GM21737 (cell line): ENCODE results near the gene AXIN1.
"Not testable (repeated sequence)": the region's sequence is repeated elsewhere in the genome, so short reads cannot be mapped to it uniquely, and the experiment has no call there.

Experiments used
- ATAC-seq: cut with Tn5 transposase; IDR thresholded peaks from one replicate; pipeline ENCODE4 v1.9.1; 2021; ENCODE audit warnings: mild to moderate bottlenecking, moderate library complexity; ENCODE audit not compliant: unreplicated experiment

AXIN1 gene

GRCh38 chr16:381012-381788 lies 28.7 kb upstream of the AXIN1 start:
- peak; percentile 17 for ATAC-seq

- no peak for ATAC-seq
Measured at GRCh38 chr16:380762-381011, 28.2 kb upstream of the AXIN1 start.

- no peak for ATAC-seq
Measured at GRCh38 chr16:379961-380761, 27.6 kb upstream of the AXIN1 start.

GRCh38 chr16:379183-379960 lies 26.8 kb upstream of the AXIN1 start:
- ATAC-seq: no peak

GRCh38 chr16:378821-379182 lies 26.3 kb upstream of the AXIN1 start:
- ATAC-seq: no peak

- ATAC-seq: not testable (repeated sequence)
Measured at GRCh38 chr16:378113-378820, 25.7 kb upstream of the AXIN1 start.

GRCh38 chr16:377419-377951 lies 25.0 kb upstream of the AXIN1 start:
- ATAC-seq: no peak

- no peak for ATAC-seq
Measured at GRCh38 chr16:376817-377418, 24.4 kb upstream of the AXIN1 start.

GRCh38 chr16:375927-376816 lies 23.6 kb upstream of the AXIN1 start:
- ATAC-seq: no peak

- no peak for ATAC-seq
Measured at GRCh38 chr16:375212-375611, 22.7 kb upstream of the AXIN1 start.

GRCh38 chr16:374616-374926 lies 22.0 kb upstream of the AXIN1 start:
- ATAC-seq: no peak

- no peak for ATAC-seq
Measured at GRCh38 chr16:373848-374615, 21.5 kb upstream of the AXIN1 start.

- ATAC-seq: no peak
Measured at GRCh38 chr16:373020-373598, 20.6 kb upstream of the AXIN1 start.

- no peak for ATAC-seq
Measured at GRCh38 chr16:372302-372983, 19.9 kb upstream of the AXIN1 start.

- ATAC-seq: no peak
Measured at GRCh38 chr16:371515-372301, 19.2 kb upstream of the AXIN1 start.

GRCh38 chr16:370979-371514 lies 18.5 kb upstream of the AXIN1 start:
- no peak for ATAC-seq

GRCh38 chr16:370443-370842 lies 17.9 kb upstream of the AXIN1 start, which contains the start of gene MRPL28:
Gene MRPL28, minus strand, starts transcription at chr16:370538. Its CDS starts 320 bp downstream, at chr16:370218.
- ATAC-seq: peak; percentile 68
